HG03432 (cell line): Measurements from ENCODE around the gene CTBP2.
"Not testable (repeated sequence)": the region's sequence is repeated elsewhere in the genome, so short reads cannot be mapped to it uniquely, and the experiment has no call there.

ENCODE experiments used
- ATAC-seq: cut with Tn5 transposase; IDR thresholded peaks from one replicate; pipeline ENCODE4 v1.9.1; 2021; ENCODE audit warnings: mild to moderate bottlenecking, moderate library complexity; ENCODE audit not compliant: unreplicated experiment

The CTBP2 gene

GRCh38 chr10:125160856-125161706 is 718 bp upstream of the CTBP2 start:
- ATAC-seq, result peak; percentile 38

- ATAC-seq, result no peak
Observed at GRCh38 chr10:125159486-125159931, 854 bp downstream of the CTBP2 start.

- no peak for ATAC-seq
Observed at GRCh38 chr10:125158601-125159485, 1.5 kb downstream of the CTBP2 start.

- ATAC-seq, result no peak
Observed at GRCh38 chr10:125158275-125158600, 2.1 kb downstream of the CTBP2 start.

- ATAC-seq, result no peak
Observed at GRCh38 chr10:125157505-125157904, 2.9 kb downstream of the CTBP2 start.

GRCh38 chr10:125156739-125157480 is 3.5 kb downstream of the CTBP2 start:
- ATAC-seq, result no peak

GRCh38 chr10:125156196-125156595 is 4.2 kb downstream of the CTBP2 start:
- ATAC-seq, result no peak

GRCh38 chr10:125155101-125155500 is 5.3 kb downstream of the CTBP2 start:
- no peak for ATAC-seq

GRCh38 chr10:125154529-125154928 is 5.8 kb downstream of the CTBP2 start:
- no peak for ATAC-seq

GRCh38 chr10:125153703-125154490 is 6.5 kb downstream of the CTBP2 start:
- ATAC-seq, result no peak

GRCh38 chr10:125152450-125153368 is 7.7 kb downstream of the CTBP2 start:
- ATAC-seq, result no peak

GRCh38 chr10:125151553-125152449 is 8.6 kb downstream of the CTBP2 start:
- no peak for ATAC-seq

GRCh38 chr10:125151170-125151552 is 9.2 kb downstream of the CTBP2 start:
- ATAC-seq, result no peak

GRCh38 chr10:125150376-125151083 is 9.8 kb downstream of the CTBP2 start:
- not testable (repeated sequence) for ATAC-seq

GRCh38 chr10:125149680-125150047 is 10.7 kb downstream of the CTBP2 start:
- ATAC-seq, result no peak

GRCh38 chr10:125149036-125149679 is 11.2 kb downstream of the CTBP2 start:
- no peak for ATAC-seq

- ATAC-seq, result no peak
Observed at GRCh38 chr10:125148528-125148927, 11.8 kb downstream of the CTBP2 start.
